HG02798 (cell line): ENCODE data around the gene DNAH5.
"Not testable (repeated sequence)": the region's sequence is repeated elsewhere in the genome, so short reads cannot be mapped to it uniquely, and the experiment has no call there.

ENCODE experiments used
- ATAC-seq: cut with Tn5 transposase; IDR thresholded peaks from one replicate; pipeline ENCODE4 v1.9.1; 2021; ENCODE audit warnings: mild to moderate bottlenecking; ENCODE audit not compliant: unreplicated experiment, poor library complexity

Gene DNAH5, protein sequence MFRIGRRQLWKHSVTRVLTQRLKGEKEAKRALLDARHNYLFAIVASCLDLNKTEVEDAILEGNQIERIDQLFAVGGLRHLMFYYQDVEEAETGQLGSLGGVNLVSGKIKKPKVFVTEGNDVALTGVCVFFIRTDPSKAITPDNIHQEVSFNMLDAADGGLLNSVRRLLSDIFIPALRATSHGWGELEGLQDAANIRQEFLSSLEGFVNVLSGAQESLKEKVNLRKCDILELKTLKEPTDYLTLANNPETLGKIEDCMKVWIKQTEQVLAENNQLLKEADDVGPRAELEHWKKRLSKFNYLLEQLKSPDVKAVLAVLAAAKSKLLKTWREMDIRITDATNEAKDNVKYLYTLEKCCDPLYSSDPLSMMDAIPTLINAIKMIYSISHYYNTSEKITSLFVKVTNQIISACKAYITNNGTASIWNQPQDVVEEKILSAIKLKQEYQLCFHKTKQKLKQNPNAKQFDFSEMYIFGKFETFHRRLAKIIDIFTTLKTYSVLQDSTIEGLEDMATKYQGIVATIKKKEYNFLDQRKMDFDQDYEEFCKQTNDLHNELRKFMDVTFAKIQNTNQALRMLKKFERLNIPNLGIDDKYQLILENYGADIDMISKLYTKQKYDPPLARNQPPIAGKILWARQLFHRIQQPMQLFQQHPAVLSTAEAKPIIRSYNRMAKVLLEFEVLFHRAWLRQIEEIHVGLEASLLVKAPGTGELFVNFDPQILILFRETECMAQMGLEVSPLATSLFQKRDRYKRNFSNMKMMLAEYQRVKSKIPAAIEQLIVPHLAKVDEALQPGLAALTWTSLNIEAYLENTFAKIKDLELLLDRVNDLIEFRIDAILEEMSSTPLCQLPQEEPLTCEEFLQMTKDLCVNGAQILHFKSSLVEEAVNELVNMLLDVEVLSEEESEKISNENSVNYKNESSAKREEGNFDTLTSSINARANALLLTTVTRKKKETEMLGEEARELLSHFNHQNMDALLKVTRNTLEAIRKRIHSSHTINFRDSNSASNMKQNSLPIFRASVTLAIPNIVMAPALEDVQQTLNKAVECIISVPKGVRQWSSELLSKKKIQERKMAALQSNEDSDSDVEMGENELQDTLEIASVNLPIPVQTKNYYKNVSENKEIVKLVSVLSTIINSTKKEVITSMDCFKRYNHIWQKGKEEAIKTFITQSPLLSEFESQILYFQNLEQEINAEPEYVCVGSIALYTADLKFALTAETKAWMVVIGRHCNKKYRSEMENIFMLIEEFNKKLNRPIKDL (N-terminal part only)

DNA sequence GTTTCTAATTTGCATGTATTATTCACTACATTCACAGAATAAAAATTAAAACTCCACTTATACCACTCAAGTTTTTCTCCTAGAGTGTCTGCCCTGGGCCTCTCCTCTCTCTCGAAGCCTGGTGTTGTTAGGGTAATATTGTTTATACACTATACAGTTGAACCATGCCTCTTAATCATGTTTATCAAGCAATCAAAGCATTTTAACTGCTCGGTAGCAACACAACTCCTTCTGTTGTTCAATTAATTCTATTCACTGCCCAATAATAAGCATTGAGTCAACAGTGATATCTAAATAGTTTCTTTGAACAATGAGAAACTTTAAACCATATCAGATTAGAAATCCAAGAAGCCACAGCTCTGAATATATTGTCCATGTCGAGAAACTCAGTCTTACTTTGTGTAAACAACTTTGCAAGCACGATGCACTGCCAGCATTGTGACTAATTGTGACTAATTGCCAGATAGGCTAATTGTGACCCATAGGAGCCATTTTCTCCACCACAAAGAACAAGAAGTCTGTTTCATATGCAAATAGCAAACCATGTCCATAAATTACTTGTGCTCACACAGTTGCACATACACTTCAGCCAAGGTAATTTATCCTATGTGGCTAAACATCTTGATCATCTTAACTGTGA, at the start of gene DNAH5:
DNAH5 (minus strand) TSS at position 129 of the 640 bp plus-strand sequence. CDS start 250 bp downstream, outside the sequence.
- ATAC-seq = no peak

DNA sequence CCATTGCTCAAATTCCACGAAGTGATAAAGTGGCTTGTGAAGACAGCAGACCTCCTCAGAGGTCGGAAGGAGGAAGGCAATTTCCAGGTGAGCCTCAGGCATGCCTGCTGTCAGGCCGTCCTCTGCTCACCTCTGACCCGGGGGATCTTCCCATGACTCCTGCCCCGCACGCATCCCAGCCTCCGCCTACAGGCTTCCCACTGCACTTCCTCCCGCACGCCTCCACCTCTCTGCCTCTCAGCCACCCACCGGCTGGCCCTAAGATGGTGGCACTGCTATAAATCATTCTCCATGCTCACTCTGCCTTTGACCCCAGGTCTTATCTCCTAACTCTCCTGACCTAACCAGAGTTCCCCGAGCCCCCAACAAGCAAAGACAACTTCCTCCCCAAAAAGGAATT, 49.4 kb upstream of the DNAH5 start:
- ATAC-seq = no peak

DNA sequence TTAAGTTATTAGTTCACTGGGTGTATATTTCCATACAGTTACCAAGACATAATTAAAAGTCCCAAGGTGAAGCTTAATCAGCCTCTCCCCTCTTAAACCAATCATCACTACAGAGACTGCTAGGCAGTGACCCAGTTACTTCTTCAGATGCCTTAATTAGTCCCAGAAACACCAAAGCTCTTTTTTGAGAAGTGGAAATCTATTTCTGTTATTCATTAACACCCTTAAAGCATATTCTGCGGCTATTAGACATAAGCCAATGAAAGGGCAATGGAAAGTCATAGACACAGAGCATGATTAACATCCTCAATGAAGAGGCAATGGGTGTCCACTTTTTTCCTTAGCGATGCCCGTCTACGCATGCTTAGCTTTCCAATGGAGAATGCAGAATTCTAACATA, 48.3 kb upstream of the DNAH5 start:
- no peak for ATAC-seq

DNA sequence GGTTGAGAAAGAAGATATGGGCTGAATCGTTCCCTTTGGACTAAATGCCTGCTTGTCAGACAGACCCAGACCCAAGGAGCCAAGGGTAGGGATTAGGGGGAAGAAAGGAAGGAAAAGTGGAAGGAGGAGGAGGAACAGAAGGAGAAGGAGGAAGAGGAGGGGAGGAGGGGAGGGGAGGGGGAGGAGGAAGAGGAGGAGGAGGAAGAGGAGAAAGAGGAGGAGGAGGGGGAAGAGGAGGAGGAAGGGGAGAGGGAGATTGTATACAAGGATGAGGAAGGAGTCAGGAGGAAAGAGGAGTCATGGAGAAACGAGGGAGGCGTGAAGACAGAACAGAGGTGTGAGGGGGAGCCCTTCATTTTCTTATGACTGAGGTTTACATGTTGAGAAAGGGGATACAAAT, 46.9 kb upstream of the DNAH5 start:
- no peak for ATAC-seq

DNA sequence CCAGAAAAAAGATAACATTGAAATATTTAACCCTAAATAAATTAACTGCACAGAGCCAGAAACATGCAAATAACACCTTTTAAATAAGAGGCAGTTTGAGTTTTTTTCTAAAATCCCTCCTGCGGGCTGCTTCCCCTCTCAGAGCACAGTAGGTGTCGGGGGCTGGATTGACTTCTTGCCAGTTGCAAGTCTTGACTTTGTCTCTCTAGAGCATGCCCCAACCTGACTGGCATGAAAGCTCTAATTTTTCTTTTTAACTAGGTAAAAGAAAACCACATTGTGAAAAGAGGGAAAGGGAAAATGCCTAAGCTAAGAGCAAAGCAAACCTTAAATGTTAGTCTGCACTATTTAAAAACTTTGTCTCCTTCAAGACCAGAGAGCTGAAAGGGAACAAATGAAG, 46.4 kb upstream of the DNAH5 start:
- ATAC-seq = no peak

DNA sequence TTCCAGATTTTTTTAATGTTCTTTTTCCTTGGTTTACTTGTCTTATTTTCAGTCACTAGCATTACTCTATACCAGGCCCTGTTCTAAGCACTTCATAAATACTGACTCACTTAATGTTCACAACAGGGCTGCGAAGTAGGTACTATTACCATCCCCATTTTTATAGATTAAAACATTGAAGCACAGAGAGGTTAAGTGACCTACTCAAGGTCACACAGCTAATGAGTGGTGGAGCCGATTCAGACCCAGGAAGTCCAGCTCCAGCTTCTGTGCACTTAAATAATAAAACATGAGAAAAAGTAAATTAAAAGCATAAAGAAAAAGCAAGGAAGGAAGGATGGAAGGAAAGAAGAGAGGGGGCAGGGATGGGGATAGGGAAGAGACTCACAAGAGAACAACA, 45.3 kb upstream of the DNAH5 start:
- no peak for ATAC-seq

DNA sequence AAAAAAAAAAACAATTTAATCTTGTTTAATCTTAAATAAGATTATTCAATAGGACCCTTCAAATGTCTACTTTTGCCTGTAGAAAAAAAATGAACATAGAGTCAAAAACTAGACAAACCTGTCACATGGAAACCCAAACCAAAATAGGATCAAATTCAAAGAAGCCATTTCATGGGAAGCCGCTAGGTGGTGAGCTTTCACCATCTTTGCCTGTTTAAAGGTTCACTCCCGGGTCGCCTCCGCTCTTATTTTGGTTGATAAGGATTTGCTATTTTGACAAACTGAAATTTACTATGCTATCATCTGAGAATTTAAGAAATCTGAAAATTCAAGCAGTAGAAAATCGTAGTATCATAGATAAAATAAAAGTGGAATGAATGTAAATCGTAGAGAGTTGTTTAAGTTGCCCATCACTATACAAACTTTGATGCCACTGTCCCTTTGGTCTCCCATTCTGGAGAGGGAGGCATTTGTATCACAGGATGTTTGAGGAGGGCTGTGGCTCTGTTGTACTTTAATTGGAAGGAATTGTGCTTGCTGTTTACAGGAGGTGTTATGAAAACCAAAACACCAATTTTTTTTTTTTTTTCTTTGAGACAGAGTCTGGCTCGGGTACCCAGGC, 43.5 kb upstream of the DNAH5 start:
- no peak for ATAC-seq

DNA sequence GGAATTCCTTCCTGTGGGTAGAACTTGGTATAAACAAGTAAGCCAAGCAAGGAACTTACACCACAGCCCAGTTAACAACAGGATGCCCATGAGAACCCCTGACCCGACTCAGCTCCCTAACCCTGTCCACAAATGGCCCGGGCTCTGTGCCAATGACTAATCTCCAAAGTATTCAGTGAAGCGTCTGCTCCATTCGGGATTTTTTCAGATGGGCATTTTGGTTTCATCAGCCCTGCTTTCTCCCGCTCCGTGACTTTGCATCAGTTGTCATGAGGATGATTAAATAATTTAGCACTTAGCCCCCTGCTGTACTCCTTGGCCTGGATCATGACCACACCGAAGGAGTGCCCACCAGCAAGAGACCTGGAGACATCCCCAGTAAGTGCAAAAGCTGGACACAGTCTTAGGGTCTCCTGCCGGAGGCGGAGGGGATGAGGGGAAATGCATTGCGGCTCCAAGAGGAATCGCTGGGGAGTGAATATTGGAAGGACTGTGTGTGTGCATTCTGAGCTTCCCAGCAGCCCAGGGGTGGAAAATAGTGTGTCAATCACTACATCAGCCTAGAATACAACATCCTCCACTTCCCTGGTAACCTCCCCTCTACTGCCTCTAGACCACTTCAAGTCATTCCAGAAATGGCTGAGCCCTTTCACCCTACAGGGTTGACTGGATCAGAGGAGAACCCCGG, 41.4 kb upstream of the DNAH5 start:
- no peak for ATAC-seq

DNA sequence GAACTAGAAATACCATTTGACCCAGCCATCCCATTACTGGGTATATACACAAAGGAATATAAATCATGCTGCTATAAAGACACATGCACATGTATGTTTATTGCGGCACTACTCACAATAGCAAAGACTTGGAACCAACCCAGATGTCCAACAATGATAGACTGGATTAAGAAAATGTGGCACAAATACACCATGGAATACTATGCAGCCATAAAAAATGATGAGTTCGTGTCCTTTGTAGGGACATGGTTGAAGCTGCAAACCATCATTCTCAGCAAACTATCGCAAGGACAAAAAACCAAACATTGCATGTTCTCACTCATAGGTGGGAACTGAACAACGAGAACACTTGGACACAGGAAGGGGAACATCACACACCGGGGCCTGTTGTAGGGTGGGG, 40.4 kb upstream of the DNAH5 start:
- not testable (repeated sequence) for ATAC-seq

DNA sequence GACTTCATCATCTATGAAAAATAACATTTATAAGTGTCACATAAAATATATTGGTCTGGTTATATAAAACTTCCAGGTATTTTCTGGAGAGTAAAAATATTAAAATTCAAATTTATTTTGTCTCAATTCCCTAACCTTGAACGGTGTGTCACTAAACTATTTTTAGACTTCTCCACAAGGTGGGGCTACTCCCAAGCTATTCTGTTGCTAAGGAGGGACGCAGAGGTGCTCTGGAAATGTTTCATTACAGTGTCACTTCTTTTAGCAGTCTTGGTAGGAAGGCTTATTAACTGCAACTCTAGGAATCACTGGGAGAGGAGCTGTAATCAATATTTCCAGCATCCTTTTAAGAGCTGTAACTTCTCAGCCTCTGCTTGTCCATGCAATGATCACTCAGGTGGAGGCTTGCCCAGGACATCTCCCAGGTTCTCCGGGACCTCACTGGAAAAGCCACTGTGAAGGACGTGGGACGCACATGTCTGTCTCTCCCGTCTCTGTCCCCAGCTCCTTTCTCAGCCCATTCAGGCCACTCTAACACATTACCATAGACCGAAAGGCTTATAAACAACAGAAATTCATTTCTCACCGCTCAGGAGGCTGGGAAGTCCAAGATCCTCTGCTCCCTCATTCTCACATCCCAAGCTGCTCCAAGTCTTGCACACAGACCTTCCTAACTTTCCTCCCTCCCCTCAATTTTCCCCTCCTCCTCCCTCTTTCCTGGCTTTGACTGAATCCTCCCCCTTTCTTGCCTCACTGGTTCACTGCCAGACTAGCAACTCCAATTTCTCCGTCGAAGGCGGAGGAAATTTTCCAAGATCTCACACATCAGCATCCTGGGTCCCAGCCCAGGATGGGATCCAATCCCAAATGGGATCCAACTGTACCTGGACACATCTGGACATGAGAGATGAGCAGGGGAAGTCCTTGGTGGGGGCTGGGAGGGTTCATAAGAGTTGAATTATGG, 32.7 kb upstream of the DNAH5 start:
- ATAC-seq = no peak

DNA sequence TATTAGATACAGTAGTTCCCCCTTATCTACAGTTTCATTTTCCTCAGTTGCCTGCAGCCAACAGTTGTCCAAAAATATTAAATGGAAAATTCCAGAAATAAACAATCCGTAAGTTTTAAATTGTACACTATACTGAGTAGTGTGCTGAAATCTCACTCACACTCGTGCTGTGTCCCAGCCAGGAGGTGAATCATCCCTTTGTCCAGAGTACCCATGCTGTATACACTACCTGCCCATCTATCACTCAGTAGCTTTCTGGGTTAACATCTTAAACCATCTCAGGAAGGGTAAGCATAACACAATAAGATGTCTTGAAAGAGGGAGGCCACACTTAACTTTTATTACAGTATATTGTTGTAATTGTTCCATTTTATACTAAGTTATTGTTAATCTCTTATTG, 31.7 kb upstream of the DNAH5 start:
- no peak for ATAC-seq

DNA sequence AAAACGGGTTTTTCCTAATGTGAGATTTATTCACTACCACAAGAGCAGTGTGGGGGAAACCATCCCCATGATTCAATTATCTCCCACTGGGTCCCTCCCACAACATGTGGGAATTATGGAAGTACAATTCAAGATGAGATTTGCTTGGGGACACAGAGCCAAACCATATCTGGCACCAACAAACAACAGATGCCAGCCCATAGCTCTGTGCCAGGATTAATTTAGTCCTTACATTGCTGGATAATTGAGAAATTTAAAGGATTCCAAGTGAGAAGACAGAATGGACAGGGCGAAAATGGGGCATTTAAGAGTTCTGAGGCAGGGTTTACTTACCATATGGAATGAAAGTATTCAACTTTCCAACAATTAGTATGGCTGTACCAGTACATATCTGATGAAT, 30.8 kb upstream of the DNAH5 start:
- ATAC-seq = no peak

DNA sequence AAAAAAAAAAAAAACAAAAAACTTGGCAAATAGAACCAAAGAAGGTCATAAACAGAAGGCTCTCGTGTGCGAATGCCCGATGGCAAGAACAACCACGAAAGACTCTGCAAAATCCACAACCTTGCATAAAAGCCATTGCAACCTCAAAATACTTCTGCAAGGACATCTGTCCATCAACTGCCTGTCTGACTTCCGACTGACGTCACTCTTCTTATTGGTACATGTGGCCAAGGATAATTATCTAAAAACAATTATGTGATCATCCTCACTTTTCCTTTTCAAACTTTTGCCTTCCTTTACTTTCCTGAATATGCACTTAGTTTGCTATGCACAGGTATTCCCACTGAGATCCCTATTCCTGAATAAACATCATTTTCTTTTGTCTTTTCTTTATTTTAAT, 29.2 kb upstream of the DNAH5 start:
- ATAC-seq = no peak

DNA sequence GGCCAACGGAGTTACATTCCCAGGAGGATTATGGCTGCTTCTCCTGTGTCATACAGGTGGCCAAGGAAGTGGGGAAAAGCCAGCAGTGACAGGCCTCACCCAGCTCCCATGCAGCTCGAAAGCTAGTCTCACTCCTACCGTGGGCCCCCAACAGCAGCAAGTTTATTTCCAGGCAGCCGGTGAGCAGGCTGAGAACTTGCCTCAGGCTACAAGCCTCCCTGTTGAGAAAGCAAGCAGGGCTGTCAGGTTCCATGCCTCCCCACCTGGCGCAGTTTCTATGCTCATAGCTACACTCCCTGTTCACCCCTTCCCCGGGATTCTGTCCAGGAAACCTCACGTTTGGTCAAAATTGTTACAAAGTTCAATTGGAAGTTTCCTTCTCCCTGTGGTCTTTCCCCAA, 27.5 kb upstream of the DNAH5 start:
- ATAC-seq = no peak

DNA sequence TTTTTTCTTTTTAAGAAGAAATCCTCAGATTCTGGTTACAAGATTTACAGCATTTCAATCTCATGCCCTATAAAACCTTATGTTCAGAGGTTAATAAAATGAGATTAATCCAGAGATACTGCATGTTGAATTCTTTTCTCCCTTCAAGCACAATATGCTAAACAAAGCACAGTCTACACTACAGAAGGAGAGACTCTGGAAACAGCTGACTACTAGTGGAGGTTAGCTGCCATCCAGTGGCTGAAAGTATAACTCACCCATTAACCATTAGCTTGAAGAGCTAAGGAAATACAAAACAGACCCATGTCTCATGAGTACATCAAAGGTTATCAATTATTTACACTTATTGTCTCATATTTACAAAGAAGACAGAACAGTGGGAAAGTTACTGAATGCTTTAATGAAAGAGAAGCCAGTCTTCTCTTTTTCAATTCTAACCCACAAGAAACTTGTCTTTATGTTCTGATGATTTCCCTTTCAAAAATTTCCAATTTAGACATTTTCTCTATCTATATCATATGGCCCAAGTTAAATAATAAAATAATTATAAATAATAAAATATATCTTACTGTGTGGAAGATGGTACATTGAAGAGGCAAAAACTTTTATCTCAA, 12.7 kb upstream of the DNAH5 start:
- peak; percentile 90 for ATAC-seq

DNA sequence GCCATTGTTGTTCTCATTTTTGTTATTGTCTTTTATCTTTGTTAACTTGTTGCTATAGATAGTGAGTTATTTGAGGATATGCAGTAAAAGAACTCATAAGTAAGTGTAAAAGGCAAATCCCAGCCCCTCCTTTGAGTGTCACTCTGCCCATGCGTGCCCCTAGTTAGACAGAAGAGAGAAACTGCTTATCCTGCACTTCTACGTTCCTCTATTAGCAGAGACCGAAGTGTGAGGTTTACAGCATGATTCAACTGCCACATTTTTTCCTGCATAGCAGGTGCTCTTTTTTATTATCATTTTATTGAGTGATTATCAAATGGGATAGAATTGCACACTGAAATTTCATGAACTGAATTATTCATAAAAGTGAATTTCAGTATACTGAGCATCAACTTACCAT, 12.0 kb upstream of the DNAH5 start:
- ATAC-seq = no peak

DNA sequence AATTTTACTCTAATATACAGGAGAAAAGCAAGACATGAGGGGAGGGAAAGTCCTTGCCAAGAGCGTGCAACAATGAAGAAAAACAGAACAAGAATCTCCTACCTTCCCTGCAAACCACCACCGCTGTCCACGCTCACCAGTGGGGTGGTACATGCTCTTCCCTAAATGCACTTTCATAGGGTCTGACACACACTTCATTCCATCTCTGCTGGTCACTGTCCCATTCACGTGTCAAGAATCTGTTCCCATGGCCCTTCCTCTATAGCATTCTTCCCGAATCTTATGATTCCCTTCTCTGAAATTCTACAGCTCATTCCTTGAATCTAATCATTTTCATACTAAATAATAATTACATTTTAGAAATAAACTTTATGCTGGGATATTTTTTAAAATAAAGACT, 11.4 kb upstream of the DNAH5 start:
- no peak for ATAC-seq

DNA sequence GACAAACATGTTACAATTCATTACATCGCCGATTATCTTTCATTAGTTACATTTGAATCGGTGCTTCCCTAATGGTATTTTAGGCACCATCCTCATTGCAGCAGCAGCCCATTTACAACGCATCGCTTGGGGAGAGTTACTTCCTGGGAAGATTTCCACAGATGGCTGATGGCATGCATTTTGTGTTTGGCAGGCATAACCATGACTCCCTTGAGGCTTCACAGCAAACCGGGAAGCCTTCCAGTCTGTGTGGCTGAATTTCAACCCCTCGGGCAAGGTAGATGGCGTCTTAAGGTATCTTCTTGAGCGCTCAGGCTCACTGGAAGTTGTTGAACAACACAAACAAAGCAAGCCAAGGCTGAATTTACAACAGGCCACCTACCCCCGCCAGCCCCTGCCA, 1.6 kb upstream of the DNAH5 start:
- ATAC-seq = no peak
